Islet of Langerhans (tissue), 1 donor: ENCODE data around the gene BRF1.

ENCODE experiments used
- FAIRE-seq: peaks from one replicate; lab custom pipeline; 2011; peaks lifted over from hg19 to GRCh38; lab: Jason Lieb, UNC

BRF1 gene

GRCh38 chr14:105210266-105211025, 90.4 kb downstream of the BRF1 start:
- FAIRE-seq, result no peak

- FAIRE-seq, result no peak
These were observed 91.2 kb downstream of the BRF1 start for GRCh38 chr14:105209646-105210045.

GRCh38 chr14:105209091-105209490, 91.7 kb downstream of the BRF1 start:
- no peak for FAIRE-seq

- FAIRE-seq, result no peak
These were observed 92.1 kb downstream of the BRF1 start for GRCh38 chr14:105208738-105209075.

GRCh38 chr14:105207996-105208737, 92.6 kb downstream of the BRF1 start:
- no peak for FAIRE-seq

GRCh38 chr14:105207460-105207901, 93.3 kb downstream of the BRF1 start:
- no peak for FAIRE-seq

- FAIRE-seq, result no peak
These were observed 93.9 kb downstream of the BRF1 start for GRCh38 chr14:105206873-105207272.

- no peak for FAIRE-seq
These were observed 95.1 kb downstream of the BRF1 start for GRCh38 chr14:105205673-105206208.

GRCh38 chr14:105204931-105205672, 95.7 kb downstream of the BRF1 start:
- FAIRE-seq, result no peak

- no peak for FAIRE-seq
These were observed 96.4 kb downstream of the BRF1 start for GRCh38 chr14:105204206-105204930.

- FAIRE-seq, result no peak
These were observed 97.1 kb downstream of the BRF1 start for GRCh38 chr14:105203701-105204100.

- FAIRE-seq, result no peak
These were observed 97.7 kb downstream of the BRF1 start for GRCh38 chr14:105203057-105203531.

GRCh38 chr14:105201925-105202513, 98.8 kb downstream of the BRF1 start:
- FAIRE-seq, result no peak

GRCh38 chr14:105201156-105201924, 99.5 kb downstream of the BRF1 start:
- no peak for FAIRE-seq

- FAIRE-seq, result no peak
These were observed 100.2 kb downstream of the BRF1 start for GRCh38 chr14:105200641-105201040.

GRCh38 chr14:105200074-105200473, 100.7 kb downstream of the BRF1 start:
- no peak for FAIRE-seq

GRCh38 chr14:105199093-105199492, 101.7 kb downstream of the BRF1 start:
- FAIRE-seq, result no peak

GRCh38 chr14:105198588-105198987, 102.2 kb downstream of the BRF1 start:
- FAIRE-seq, result no peak

- no peak for FAIRE-seq
These were observed 103.6 kb downstream of the BRF1 start for GRCh38 chr14:105197211-105197641.

GRCh38 chr14:105196265-105196960, 104.4 kb downstream of the BRF1 start:
- FAIRE-seq, result no peak
